IMR-90 (cell line): ENCODE data around the gene INPP5A. TPM values are rescaled to one million over a fixed set of nuclear protein-coding genes. Genes with fewer than 3 reads are reported as not detected.

ENCODE experiments used
- ATAC-seq: fragments of 200-7000 bp; cut with Tn5 transposase; 2 replicates; pipeline ENCODE4 v1.9.1; 2020; ENCODE audit warnings: low read depth, mild to moderate bottlenecking, moderate library complexity
- BruUV-seq: library from RNA; stranded (reverse); fragments of 400-500 nt; replicated peaks from 2 replicates; lab custom pipeline; 2021; lab: Mats Ljungman, UMichigan
- CTCF ChIA-PET: fragments of 300-600 bp; formaldehyde crosslinking; extraction: SDS; loops from one replicate; lab custom pipeline; 2021; ENCODE audit warnings: antibody characterized with exemption; lab: Yijun Ruan, JAX
- POLR2A ChIA-PET: fragments of 300-600 bp; sonication (Branson Sonifier 250); formaldehyde crosslinking; loops from one replicate; lab custom pipeline; 2022; ENCODE audit warnings: antibody characterized with exemption; ENCODE audit not compliant: unreplicated experiment; lab: Charles Lee
- DNase-seq: peaks from one replicate; pipeline ENCODE4 v3.0.0; 2013
- H2AFZ ChIP-seq: replicated peaks from 2 replicates; pipeline ENCODE3; 2013; ENCODE audit warnings: low read length, mild to moderate bottlenecking; ENCODE audit not compliant: poor library complexity
- H2AK5ac ChIP-seq: 2 replicates; pipeline ENCODE4 v1.6.1; 2013; ENCODE audit warnings: low read depth, low read length, inconsistent platforms
- H2AK9ac ChIP-seq: replicated peaks from 2 replicates; pipeline ENCODE3; 2013; ENCODE audit warnings: mild to moderate bottlenecking, low read depth, low read length, moderate library complexity; ENCODE audit not compliant: poor library complexity
- H2BK120ac ChIP-seq: 2 replicates; pipeline ENCODE4 v1.6.1; 2013; ENCODE audit warnings: low read depth, low read length, inconsistent platforms
- H2BK15ac ChIP-seq: 3 replicates; pipeline ENCODE4 v1.6.1; 2013; ENCODE audit warnings: low read depth, low read length, inconsistent platforms
- H2BK20ac ChIP-seq: 2 replicates; pipeline ENCODE4 v1.6.1; 2013; ENCODE audit warnings: low read depth, mild to moderate bottlenecking, inconsistent platforms, low read length, moderate library complexity
- H2BK5ac ChIP-seq: 2 replicates; pipeline ENCODE4 v1.6.1; 2013; ENCODE audit warnings: mild to moderate bottlenecking, low read depth, low read length, inconsistent platforms; ENCODE audit not compliant: poor library complexity, severe bottlenecking
- H3K14ac ChIP-seq: replicated peaks from 2 replicates; pipeline ENCODE4 v1.6.1; 2013; ENCODE audit warnings: low read depth, low read length, inconsistent platforms
- H3K18ac ChIP-seq: 2 replicates; pipeline ENCODE4 v1.6.1; 2013; ENCODE audit warnings: low read depth, low read length, control low read depth
- H3K23ac ChIP-seq: 2 replicates; pipeline ENCODE4 v1.6.1; 2013; ENCODE audit warnings: low read depth, low read length, inconsistent platforms
- H3K27ac ChIP-seq: 2 replicates; pipeline ENCODE4 v1.5.1; 2013; ENCODE audit warnings: mild to moderate bottlenecking, control low read depth, low read length; ENCODE audit not compliant: insufficient read depth
- H3K27me3 ChIP-seq: 2 replicates; pipeline ENCODE4 v1.6.1; 2013; ENCODE audit warnings: low read length; ENCODE audit not compliant: control insufficient read depth, insufficient read depth
- H3K36me3 ChIP-seq: 2 replicates; pipeline ENCODE4 v1.6.1; 2013; ENCODE audit warnings: low read length, mixed read lengths; ENCODE audit not compliant: control insufficient read depth, insufficient read depth
- H3K4ac ChIP-seq: 2 replicates; pipeline ENCODE4 v1.6.1; 2013; ENCODE audit warnings: low read depth, low read length, inconsistent platforms
- H3K4me1 ChIP-seq: 2 replicates; pipeline ENCODE4 v1.6.1; 2013; ENCODE audit warnings: low read length, mixed read lengths; ENCODE audit not compliant: control insufficient read depth, insufficient read depth
- H3K4me2 ChIP-seq: 2 replicates; pipeline ENCODE4 v1.6.1; 2013; ENCODE audit warnings: low read depth, mild to moderate bottlenecking, control low read depth, low read length, moderate library complexity
- H3K4me3 ChIP-seq: 2 replicates; pipeline ENCODE4 v1.5.1; 2013; ENCODE audit warnings: low read depth, mild to moderate bottlenecking, control low read depth, low read length, moderate library complexity; ENCODE audit not compliant: insufficient read depth
- H3K56ac ChIP-seq: 2 replicates; pipeline ENCODE4 v1.6.1; 2013; ENCODE audit warnings: low read length, inconsistent platforms; ENCODE audit not compliant: insufficient read depth; ENCODE audit errors: extremely low read depth
- H3K79me1 ChIP-seq, 2 experiments: 2 replicates each; pipeline ENCODE4 v1.6.1; 2013; ENCODE audit warnings: low read length in 2 of 2, inconsistent platforms in 1 of 2, low read depth in 1 of 2
- H3K9ac ChIP-seq: 2 replicates; pipeline ENCODE4 v1.6.1; 2013; ENCODE audit warnings: low read depth, low read length, control low read depth
- H3K9me1 ChIP-seq: 2 replicates; pipeline ENCODE4 v1.6.1; 2013; ENCODE audit warnings: low read length, inconsistent platforms; ENCODE audit not compliant: insufficient read depth
- H3K9me3 ChIP-seq: 2 replicates; pipeline ENCODE4 v1.6.1; 2013; ENCODE audit warnings: low read length; ENCODE audit not compliant: control insufficient read depth, insufficient read depth
- H4K20me1 ChIP-seq: 2 replicates; pipeline ENCODE4 v1.6.1; 2013; ENCODE audit warnings: low read length, inconsistent platforms; ENCODE audit not compliant: insufficient read depth
- H4K5ac ChIP-seq: 2 replicates; pipeline ENCODE4 v1.6.1; 2013; ENCODE audit warnings: mild to moderate bottlenecking, low read depth, low read length, control low read depth
- H4K8ac ChIP-seq, 2 experiments: 2 replicates each; pipeline ENCODE4 v1.6.1; 2013; ENCODE audit warnings: low read depth in 2 of 2, low read length in 2 of 2, control low read depth in 1 of 2, inconsistent platforms in 1 of 2
- H4K91ac ChIP-seq: 2 replicates; pipeline ENCODE4 v1.6.1; 2013; ENCODE audit warnings: low read depth, low read length, inconsistent platforms; ENCODE audit not compliant: insufficient read depth
- BHLHE40 ChIP-seq: fragments of 150-350 bp; IDR thresholded peaks from 2 replicates; pipeline ENCODE4 v1.6.1; 2016; ENCODE audit warnings: mild to moderate bottlenecking, low read depth, low read length
- CEBPB ChIP-seq: IDR thresholded peaks from 2 replicates; pipeline ENCODE4 v1.6.1; 2012; ENCODE audit warnings: low read depth, low read length, improper control_type of control experiment
- CHD1 ChIP-seq: IDR thresholded peaks from 2 replicates; pipeline ENCODE4 v1.6.1; 2012; ENCODE audit warnings: low read depth, low read length, improper control_type of control experiment
- FOS ChIP-seq: fragments of 150-350 bp; IDR thresholded peaks from 2 replicates; pipeline ENCODE4 v1.6.1; 2016; ENCODE audit warnings: low read depth, low read length
- MAFK ChIP-seq: IDR thresholded peaks from 2 replicates; pipeline ENCODE4 v1.6.1; 2012; ENCODE audit warnings: low read depth, low read length, improper control_type of control experiment
- MAZ ChIP-seq: IDR thresholded peaks from 2 replicates; pipeline ENCODE4 v1.6.1; 2012; ENCODE audit warnings: low read depth, mild to moderate bottlenecking, low read length, improper control_type of control experiment, moderate library complexity, borderline replicate concordance
- MXI1 ChIP-seq: IDR thresholded peaks from 2 replicates; pipeline ENCODE4 v1.6.1; 2012; ENCODE audit warnings: low read depth, mild to moderate bottlenecking, low read length, moderate library complexity, borderline replicate concordance
- NFE2L2 ChIP-seq: fragments of 150-350 bp; IDR thresholded peaks from 2 replicates; pipeline ENCODE4 v1.6.1; 2016; ENCODE audit warnings: low read depth, mild to moderate bottlenecking, low read length
- POLR2A ChIP-seq: IDR thresholded peaks from 2 replicates; pipeline ENCODE4 v1.6.1; 2012; ENCODE audit warnings: mild to moderate bottlenecking, low read depth, low read length
- RAD21 ChIP-seq: IDR thresholded peaks from 2 replicates; pipeline ENCODE4 v1.6.1; 2012; ENCODE audit warnings: low read length, improper control_type of control experiment
- RCOR1 ChIP-seq: IDR thresholded peaks from 2 replicates; pipeline ENCODE4 v1.6.1; 2012; ENCODE audit warnings: mild to moderate bottlenecking, low read length, improper control_type of control experiment; ENCODE audit not compliant: insufficient replicate concordance
- RFX5 ChIP-seq: IDR thresholded peaks from 2 replicates; pipeline ENCODE4 v1.8.0; 2012; ENCODE audit warnings: low read depth, mild to moderate bottlenecking, low read length, moderate library complexity
- SMC3 ChIP-seq: fragments of 150-350 bp; IDR thresholded peaks from 2 replicates; pipeline ENCODE4 v1.6.1; 2016; ENCODE audit warnings: low read depth, mild to moderate bottlenecking, antibody characterized with exemption, low read length, moderate library complexity
- WGBS, 2 experiments: methylation state at CpG; one replicate each; pipeline versions ENCODE4 v1.1.5 to v1.1.7; 2013; ENCODE audit warnings: missing lambda C conversion rate in 2 of 2; ENCODE audit not compliant: insufficient read length in 1 of 2; ENCODE audit errors: extremely low coverage in 2 of 2; 5-methylcytosine and 5-hydroxymethylcytosine counted together
- dilution Hi-C: fragments of 300-500 bp; cut with HindIII; formaldehyde crosslinking; loops from one replicate; pipeline ENCODE4 v1.14.3; 2018; ENCODE audit warnings: low sequenced_read_pairs; ENCODE audit not compliant: unreplicated experiment
- in situ Hi-C: fragments of 300-500 bp; cut with MboI; formaldehyde crosslinking; loops from 3 replicates; pipeline ENCODE4 v1.14.3; 2019; ENCODE audit warnings: low sequenced_read_pairs, inconsistent platforms, mixed read lengths
- intact Hi-C: fragments of 100-400 bp; cut with micrococcal nuclease; formaldehyde crosslinking; loops from 2 replicates; pipeline ENCODE4 v1.10.0; 2022
- polyA plus RNA-seq, 3 experiments: library from polyadenylated mRNA; depleted of rRNA; stranded (reverse); fragments of >200 nt; gene quantifications; 2 replicates each; pipeline ENCODE4 v1.2.3, GENCODE V29; 2012; ENCODE audit warnings: low replicate concordance in 1 of 3
- total RNA-seq: library from RNA; depleted of rRNA; stranded (reverse); fragments of >200 nt; gene quantifications from 2 replicates; pipeline ENCODE4 v1.2.3, GENCODE V29; 2012
- TF ChIP-seq, protein P1 (sequence below): conservative IDR thresholded peaks from 2 replicates; pipeline ENCODE4 v1.5.1; 2012; ENCODE audit warnings: mild to moderate bottlenecking, low read depth, low read length, improper control_type of control experiment
- TF ChIP-seq, protein P2 (sequence below): fragments of 150-350 bp; IDR thresholded peaks from 2 replicates; pipeline ENCODE4 v1.6.1; 2016; ENCODE audit warnings: low read depth, mild to moderate bottlenecking, low read length, moderate library complexity, borderline replicate concordance

Gene INPP5A
- total and polyA plus RNA-seq, 2 of the 4 experiments (the other 2 are of a cell fraction): 21.4 to 36.7 TPM

DNA sequence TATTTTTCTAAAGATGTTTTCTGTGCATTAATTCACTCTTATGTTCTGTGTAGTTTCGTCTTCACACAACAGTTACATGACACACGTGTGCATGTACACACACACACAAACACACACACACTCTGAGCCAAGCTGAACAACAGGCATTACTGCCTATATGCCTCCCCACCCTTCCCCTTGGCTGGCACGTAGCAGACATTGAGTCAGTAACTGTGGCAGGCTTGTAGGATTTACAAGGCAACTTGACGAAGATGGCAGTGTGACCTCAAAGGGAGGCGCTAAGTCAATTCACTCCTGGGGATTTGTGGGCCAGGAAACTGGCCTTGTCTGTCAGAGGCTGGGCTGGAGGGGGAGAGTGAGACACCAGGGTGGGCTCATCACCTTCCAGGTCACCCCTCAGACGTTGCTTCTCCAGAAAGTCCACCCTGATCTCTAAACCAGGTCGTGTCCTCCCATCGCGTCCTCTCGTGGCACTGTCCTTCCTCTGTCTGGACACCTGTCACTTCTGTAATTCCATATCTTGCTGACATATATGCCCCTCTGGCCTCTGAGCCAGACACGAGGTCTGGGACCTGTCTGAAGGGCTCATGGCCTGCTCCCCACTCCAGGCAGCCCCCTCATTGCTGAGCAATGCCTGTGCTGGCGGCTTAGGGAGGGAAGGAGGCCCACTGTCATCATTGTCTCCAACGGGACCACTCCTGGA lies 41.1 kb upstream of the INPP5A start:
- H3K14ac ChIP-seq: peak overlapping the region; percentile 40; the same call in 1 of the 2 replicates
- no peaks in the 10 kb centered on the region for H4K20me1 ChIP-seq
- H3K79me1 ChIP-seq: no peaks in the 10 kb centered on the region
- no peak overlapping the region for H3K4me2 ChIP-seq
- H3K56ac ChIP-seq: no peak overlapping the region
- peak overlapping the region; percentile 19; the same call in 1 of the 2 replicates for H3K4ac ChIP-seq
- in situ Hi-C loops (no loop called here), dilution Hi-C loops (no loop called here), intact Hi-C loops (no loop called here)
- H3K9ac ChIP-seq: no peak overlapping the region
- H2AK9ac ChIP-seq: no peak overlapping the region
- BruUV-seq: no TSS peak
- H2AK5ac ChIP-seq: peak overlapping the region; percentile 35; the same call in 1 of the 2 replicates
- H3K36me3 ChIP-seq: no peaks in the 10 kb centered on the region
- ATAC-seq (no peak), DNase-seq (no peak)
- ChIA-PET POLR2A (no interaction called here), CTCF (no interaction called here)
- no peak overlapping the region for H3K23ac ChIP-seq
- no peak overlapping the region for H2BK20ac ChIP-seq
- no peak overlapping the region for H2BK15ac ChIP-seq
- peaks cover 3% of the 10 kb centered on the region; the same call in 1 of the 2 replicates for H3K9me1 ChIP-seq
- H2AFZ ChIP-seq: peak overlapping the region; percentile 43
- no peaks in the 10 kb centered on the region for H3K9me3 ChIP-seq
- H2BK5ac ChIP-seq: no peak overlapping the region
- 69% methylated on average over 6 of the region's 13 CpGs; no CpG with 5 or more reads in 1 of the 2 experiments for WGBS, 2 experiments
- no peak overlapping the region for H4K5ac ChIP-seq
- H2BK120ac ChIP-seq: no peak overlapping the region
- H3K18ac ChIP-seq: no peak overlapping the region
- no peak overlapping the region for H3K27ac ChIP-seq
- H3K4me3 ChIP-seq: no peak overlapping the region
- peaks cover 2% of the 10 kb centered on the region; the same call in 1 of the 2 replicates for H3K4me1 ChIP-seq
- no peak overlapping the region for H4K8ac ChIP-seq
- H3K27me3 ChIP-seq: peaks cover 38% of the 10 kb centered on the region
- H4K91ac ChIP-seq: no peak overlapping the region
- no peak for TF ChIP-seq SMC3
- TF ChIP-seq MAZ: no peak
- no peak for TF ChIP-seq RFX5
- no peak for TF ChIP-seq MAFK
- no peak for TF ChIP-seq RCOR1
- no peak for TF ChIP-seq CHD1
- no peak for TF ChIP-seq POLR2A
- TF ChIP-seq CEBPB: no peak
- TF ChIP-seq RAD21: no peak
- TF ChIP-seq, protein P1, sequence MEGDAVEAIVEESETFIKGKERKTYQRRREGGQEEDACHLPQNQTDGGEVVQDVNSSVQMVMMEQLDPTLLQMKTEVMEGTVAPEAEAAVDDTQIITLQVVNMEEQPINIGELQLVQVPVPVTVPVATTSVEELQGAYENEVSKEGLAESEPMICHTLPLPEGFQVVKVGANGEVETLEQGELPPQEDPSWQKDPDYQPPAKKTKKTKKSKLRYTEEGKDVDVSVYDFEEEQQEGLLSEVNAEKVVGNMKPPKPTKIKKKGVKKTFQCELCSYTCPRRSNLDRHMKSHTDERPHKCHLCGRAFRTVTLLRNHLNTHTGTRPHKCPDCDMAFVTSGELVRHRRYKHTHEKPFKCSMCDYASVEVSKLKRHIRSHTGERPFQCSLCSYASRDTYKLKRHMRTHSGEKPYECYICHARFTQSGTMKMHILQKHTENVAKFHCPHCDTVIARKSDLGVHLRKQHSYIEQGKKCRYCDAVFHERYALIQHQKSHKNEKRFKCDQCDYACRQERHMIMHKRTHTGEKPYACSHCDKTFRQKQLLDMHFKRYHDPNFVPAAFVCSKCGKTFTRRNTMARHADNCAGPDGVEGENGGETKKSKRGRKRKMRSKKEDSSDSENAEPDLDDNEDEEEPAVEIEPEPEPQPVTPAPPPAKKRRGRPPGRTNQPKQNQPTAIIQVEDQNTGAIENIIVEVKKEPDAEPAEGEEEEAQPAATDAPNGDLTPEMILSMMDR: no peak
- TF ChIP-seq NFE2L2: no peak
- no peak for TF ChIP-seq BHLHE40
- TF ChIP-seq, protein P2, sequence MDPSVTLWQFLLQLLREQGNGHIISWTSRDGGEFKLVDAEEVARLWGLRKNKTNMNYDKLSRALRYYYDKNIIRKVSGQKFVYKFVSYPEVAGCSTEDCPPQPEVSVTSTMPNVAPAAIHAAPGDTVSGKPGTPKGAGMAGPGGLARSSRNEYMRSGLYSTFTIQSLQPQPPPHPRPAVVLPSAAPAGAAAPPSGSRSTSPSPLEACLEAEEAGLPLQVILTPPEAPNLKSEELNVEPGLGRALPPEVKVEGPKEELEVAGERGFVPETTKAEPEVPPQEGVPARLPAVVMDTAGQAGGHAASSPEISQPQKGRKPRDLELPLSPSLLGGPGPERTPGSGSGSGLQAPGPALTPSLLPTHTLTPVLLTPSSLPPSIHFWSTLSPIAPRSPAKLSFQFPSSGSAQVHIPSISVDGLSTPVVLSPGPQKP: no peak
- no peak for TF ChIP-seq MXI1
- no peak for TF ChIP-seq FOS
